Nephron (organoid): ENCODE data around the gene EMC7.
"Not testable (repeated sequence)": the region's sequence is repeated elsewhere in the genome, so short reads cannot be mapped to it uniquely, and the experiment has no call there.

Source experiments
- H3K27ac Mint-ChIP-seq, 3 experiments: 2 replicates each; pipeline ENCODE4 v1.8.0; 2020; ENCODE audit warnings: mixed read lengths in 3 of 3, mild to moderate bottlenecking in 2 of 3, moderate library complexity in 1 of 3
- H3K27me3 Mint-ChIP-seq: 2 replicates; pipeline ENCODE4 v1.8.0; 2021; ENCODE audit warnings: low read depth, mild to moderate bottlenecking, moderate library complexity, mixed read lengths
- H3K36me3 Mint-ChIP-seq: 2 replicates; pipeline ENCODE4 v1.8.0; 2020; ENCODE audit warnings: low read depth, mixed read lengths
- H3K4me1 Mint-ChIP-seq: 2 replicates; pipeline ENCODE4 v1.8.0; 2020; ENCODE audit warnings: mixed read lengths
- H3K4me3 Mint-ChIP-seq, 3 experiments: 2 replicates each; pipeline ENCODE4 v1.8.0; 2020; ENCODE audit warnings: mild to moderate bottlenecking in 3 of 3, mixed read lengths in 3 of 3, moderate library complexity in 2 of 3
- H3K9me3 Mint-ChIP-seq: 2 replicates; pipeline ENCODE4 v1.8.0; 2020; ENCODE audit warnings: mixed read lengths
- CTCF ChIP-seq, 3 experiments: fragments of 200-600 bp; sonication (generic); IDR thresholded peaks; one replicate each; pipeline ENCODE4 v1.5.0; 2021; ENCODE audit warnings: antibody characterized with exemption in 3 of 3; ENCODE audit not compliant: unreplicated experiment in 3 of 3

EMC7 gene

GRCh38 chr15:34059946-34060345 lies 41.7 kb downstream of the EMC7 start:
- Mint-ChIP-seq H3K36me3 (no peaks in the 10 kb centered on the region), H3K9me3 (no peaks in the 10 kb centered on the region), H3K27ac (no peak overlapping the region), H3K4me1 (no peaks in the 10 kb centered on the region), H3K27me3 (no peaks in the 10 kb centered on the region), H3K4me3 (no peak overlapping the region)
- TF ChIP-seq CTCF (IDR thresholded peaks at IDR 0.05; ENCODE audit: unreplicated experiment in 3 of 3), result no peak

GRCh38 chr15:34059476-34059875 lies 42.2 kb downstream of the EMC7 start:
- Mint-ChIP-seq H3K9me3 (no peaks in the 10 kb centered on the region), H3K27ac (no peak overlapping the region), H3K4me1 (no peaks in the 10 kb centered on the region), H3K4me3 (no peak overlapping the region), H3K27me3 (no peaks in the 10 kb centered on the region), H3K36me3 (no peaks in the 10 kb centered on the region)
- no peak for TF ChIP-seq CTCF (IDR thresholded peaks at IDR 0.05; ENCODE audit: unreplicated experiment in 3 of 3)

- no peak for TF ChIP-seq CTCF (IDR thresholded peaks at IDR 0.05; ENCODE audit: unreplicated experiment in 3 of 3)
- peak overlapping the region in 1 of 3 experiments; percentile 74 for H3K27ac Mint-ChIP-seq
- no peaks in the 10 kb centered on the region for H3K27me3 Mint-ChIP-seq
- H3K4me3 Mint-ChIP-seq, result no peak overlapping the region
- H3K4me1 Mint-ChIP-seq, result no peaks in the 10 kb centered on the region
- H3K9me3 Mint-ChIP-seq, result peaks cover 16% of the 10 kb centered on the region
- H3K36me3 Mint-ChIP-seq, result no peaks in the 10 kb centered on the region
Measured at GRCh38 chr15:34056911-34057310, 44.8 kb downstream of the EMC7 start.

DNA sequence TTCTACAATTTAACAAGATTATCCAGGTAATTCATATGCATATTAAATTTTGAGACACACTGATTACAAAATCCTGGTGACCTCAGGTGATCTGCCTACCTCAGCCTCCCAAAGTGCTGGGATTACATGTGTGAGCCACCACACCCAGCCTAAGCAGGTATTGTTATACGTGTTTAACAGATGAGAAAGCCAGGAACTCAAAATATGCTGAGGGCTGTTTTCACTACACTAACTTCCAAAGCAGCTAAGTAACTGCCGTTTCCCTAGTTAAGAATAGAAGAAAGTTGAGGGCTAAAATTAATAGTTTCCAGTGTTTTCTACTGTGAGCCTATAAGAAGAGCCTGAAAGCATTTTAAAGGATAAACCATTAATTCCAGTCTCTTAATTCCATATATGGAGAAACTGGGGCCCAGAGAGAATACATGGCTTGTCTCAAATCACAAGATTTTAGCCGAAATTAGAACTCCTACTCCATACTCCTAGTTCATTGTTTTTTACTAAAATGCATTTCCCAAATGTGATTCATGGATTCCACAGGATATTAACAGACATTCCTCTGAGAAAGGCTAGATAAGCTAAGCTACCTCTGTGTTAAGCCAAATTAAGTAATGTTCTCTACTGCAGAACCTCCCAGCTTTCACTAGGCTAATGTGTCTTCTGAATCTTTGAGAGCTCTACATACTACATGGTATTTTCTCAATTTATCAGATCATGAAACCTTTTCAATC lies 45.6 kb downstream of the EMC7 start:
- Mint-ChIP-seq H3K4me1 (no peaks in the 10 kb centered on the region), H3K36me3 (peaks cover 2% of the 10 kb centered on the region), H3K4me3 (no peak overlapping the region), H3K9me3 (peaks cover 24% of the 10 kb centered on the region), H3K27me3 (no peaks in the 10 kb centered on the region), H3K27ac (peak overlapping the region in 2 of 3 experiments; percentile 50 to 74)
- TF ChIP-seq CTCF (IDR thresholded peaks at IDR 0.05; ENCODE audit: unreplicated experiment in 3 of 3), result no peak

DNA sequence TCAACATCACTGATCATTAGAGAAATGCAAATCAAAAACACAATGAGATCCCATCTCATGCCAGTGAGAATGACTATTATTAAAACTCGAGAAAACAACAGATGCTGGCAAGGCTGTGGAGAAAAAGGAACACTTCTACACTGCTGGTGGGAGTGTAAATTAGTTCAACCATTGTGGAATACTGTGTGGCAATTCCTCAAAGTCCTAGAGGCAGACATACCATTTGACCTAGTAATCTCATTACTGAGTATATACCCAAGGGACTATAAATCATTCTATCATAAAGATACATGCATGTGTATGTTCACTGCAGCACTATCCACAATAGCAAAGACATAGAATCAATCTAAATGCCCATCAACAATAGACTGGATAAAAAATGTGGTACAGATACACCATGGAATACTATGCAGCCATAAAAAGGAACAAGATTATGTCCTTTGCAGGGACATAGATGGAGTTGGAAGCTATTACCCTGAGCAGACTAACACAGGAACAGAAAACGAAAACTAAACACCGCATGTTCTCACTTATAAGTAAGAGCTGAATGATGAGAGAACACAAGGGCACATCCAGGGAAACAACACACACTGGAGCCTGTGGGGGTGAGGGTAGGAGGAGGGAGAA lies 47.5 kb downstream of the EMC7 start:
- Mint-ChIP-seq H3K27me3 (no peaks in the 10 kb centered on the region), H3K36me3 (peaks cover 14% of the 10 kb centered on the region), H3K9me3 (peaks cover 39% of the 10 kb centered on the region), H3K4me3 (no peak overlapping the region), H3K27ac (no peak overlapping the region), H3K4me1 (no peaks in the 10 kb centered on the region)
- TF ChIP-seq CTCF (IDR thresholded peaks at IDR 0.05; ENCODE audit: unreplicated experiment in 3 of 3), result no peak

GRCh38 chr15:34050385-34050784 lies 51.3 kb downstream of the EMC7 start:
- H3K4me1 Mint-ChIP-seq, H3K4me3 Mint-ChIP-seq, H3K27ac Mint-ChIP-seq, H3K27me3 Mint-ChIP-seq: not testable (repeated sequence)
- Mint-ChIP-seq H3K9me3 (peaks cover 44% of the 10 kb centered on the region), H3K36me3 (peaks cover 16% of the 10 kb centered on the region)
